SU-DHL-6 (cell line): ENCODE data around the gene POMGNT2.

Experiments used
- H2AFZ ChIP-seq: fragments of 200-600 bp; sonication (generic); 2 replicates; pipeline ENCODE4 v1.6.1; 2014; ENCODE audit warnings: low read depth, mild to moderate bottlenecking, moderate library complexity, mixed read lengths, antibody characterized with exemption, low read length; ENCODE audit not compliant: severe bottlenecking
- H3F3A ChIP-seq: fragments of 200-600 bp; shearing (Covaris generic); 2 replicates; pipeline ENCODE4 v1.6.0; 2016; ENCODE audit warnings: antibody characterized with exemption, mild to moderate bottlenecking; ENCODE audit not compliant: insufficient read depth
- H3K27ac ChIP-seq: fragments of 200-600 bp; sonication (generic); 2 replicates; pipeline ENCODE4 v1.5.1; 2016; ENCODE audit warnings: low read depth, mild to moderate bottlenecking, low read length, moderate library complexity, mixed read lengths
- H3K27me3 ChIP-seq: fragments of 200-600 bp; sonication (generic), shearing (Covaris generic); 2 replicates; pipeline ENCODE4 v1.6.0; 2014; ENCODE audit warnings: mild to moderate bottlenecking, low read length
- H3K36me3 ChIP-seq: fragments of 200-600 bp; sonication (generic); 2 replicates; pipeline ENCODE4 v1.6.1; 2014; ENCODE audit warnings: mild to moderate bottlenecking, low read length, mixed read lengths
- H3K4me2 ChIP-seq: fragments of 300-600, 200-600 bp; shearing (Covaris generic), sonication (generic); 2 replicates; pipeline ENCODE4 v1.6.0; 2014; ENCODE audit warnings: low read length, low read depth, mild to moderate bottlenecking; ENCODE audit not compliant: poor library complexity, severe bottlenecking
- H3K4me3 ChIP-seq: fragments of 200-600 bp; sonication (generic); 2 replicates; pipeline ENCODE4 v1.5.1; 2014; ENCODE audit warnings: antibody characterized with exemption, low read length, mild to moderate bottlenecking, mixed read lengths; ENCODE audit not compliant: insufficient read depth, poor library complexity, severe bottlenecking
- H3K79me2 ChIP-seq: fragments of 200-600 bp; sonication (generic); 2 replicates; pipeline ENCODE4 v1.6.1; 2014; ENCODE audit warnings: mild to moderate bottlenecking, low read length, moderate library complexity; ENCODE audit not compliant: insufficient read depth
- H3K9ac ChIP-seq: fragments of 200-600 bp; sonication (generic); 2 replicates; pipeline ENCODE4 v1.7.0; 2014; ENCODE audit warnings: mild to moderate bottlenecking, low read length
- H3K9me2 ChIP-seq: fragments of 200-600 bp; sonication (generic); replicated peaks from 2 replicates; pipeline ENCODE4 v1.6.1; 2014; ENCODE audit warnings: low read length; ENCODE audit not compliant: insufficient read depth
- H3K9me3 ChIP-seq: fragments of 200-600 bp; sonication (generic); 2 replicates; pipeline ENCODE4 v1.6.1; 2014; ENCODE audit warnings: low read length, mixed read lengths; ENCODE audit not compliant: insufficient read depth
- H4K20me1 ChIP-seq: fragments of 200-600 bp; sonication (generic); 2 replicates; pipeline ENCODE4 v1.6.1; 2014; ENCODE audit warnings: low read depth, mild to moderate bottlenecking, antibody characterized with exemption, low read length, moderate library complexity, mixed read lengths
- EZH2phosphoT487 ChIP-seq: fragments of 200-600 bp; sonication (generic), shearing (Covaris generic); conservative IDR thresholded peaks from 2 replicates; pipeline ENCODE4 v1.6.1; 2018; ENCODE audit warnings: mild to moderate bottlenecking, antibody characterized with exemption, low read length, moderate library complexity, mixed read lengths
- TF ChIP-seq, protein P1 (sequence below): fragments of 200-600 bp; sonication (generic); IDR thresholded peaks from one replicate; pipeline ENCODE4 v1.5.1; 2017; ENCODE audit warnings: antibody characterized with exemption, mild to moderate bottlenecking, low read length, moderate library complexity; ENCODE audit not compliant: insufficient read depth, poor library complexity, severe bottlenecking

POMGNT2 gene

DNA sequence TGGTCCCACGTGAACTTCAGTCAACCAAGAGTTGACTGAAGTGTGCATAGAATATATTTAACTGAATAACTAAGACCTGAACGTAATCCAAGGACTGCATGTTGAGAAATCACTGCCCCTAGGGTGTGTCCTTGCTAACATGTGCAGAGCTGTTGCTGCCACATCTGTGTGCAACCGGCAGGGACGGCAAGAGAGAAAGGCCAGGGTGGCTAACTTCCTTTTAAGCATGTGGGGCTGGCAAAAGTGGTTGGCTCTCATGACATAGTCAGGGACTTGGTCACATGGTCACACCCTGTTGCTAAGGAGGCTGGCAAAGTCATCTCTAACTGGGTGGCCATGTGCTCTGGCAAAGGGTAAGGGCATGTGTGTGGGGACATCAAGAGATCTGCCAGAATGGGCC, 74.4 kb downstream of the POMGNT2 start:
- H3F3A ChIP-seq, result no peaks in the 10 kb centered on the region
- H3K4me3 ChIP-seq, result no peak overlapping the region
- H4K20me1 ChIP-seq, result no peaks in the 10 kb centered on the region
- H3K9ac ChIP-seq, result no peak overlapping the region
- no peaks in the 10 kb centered on the region for H3K36me3 ChIP-seq
- H3K9me3 ChIP-seq, result no peaks in the 10 kb centered on the region
- TF ChIP-seq, protein P1, sequence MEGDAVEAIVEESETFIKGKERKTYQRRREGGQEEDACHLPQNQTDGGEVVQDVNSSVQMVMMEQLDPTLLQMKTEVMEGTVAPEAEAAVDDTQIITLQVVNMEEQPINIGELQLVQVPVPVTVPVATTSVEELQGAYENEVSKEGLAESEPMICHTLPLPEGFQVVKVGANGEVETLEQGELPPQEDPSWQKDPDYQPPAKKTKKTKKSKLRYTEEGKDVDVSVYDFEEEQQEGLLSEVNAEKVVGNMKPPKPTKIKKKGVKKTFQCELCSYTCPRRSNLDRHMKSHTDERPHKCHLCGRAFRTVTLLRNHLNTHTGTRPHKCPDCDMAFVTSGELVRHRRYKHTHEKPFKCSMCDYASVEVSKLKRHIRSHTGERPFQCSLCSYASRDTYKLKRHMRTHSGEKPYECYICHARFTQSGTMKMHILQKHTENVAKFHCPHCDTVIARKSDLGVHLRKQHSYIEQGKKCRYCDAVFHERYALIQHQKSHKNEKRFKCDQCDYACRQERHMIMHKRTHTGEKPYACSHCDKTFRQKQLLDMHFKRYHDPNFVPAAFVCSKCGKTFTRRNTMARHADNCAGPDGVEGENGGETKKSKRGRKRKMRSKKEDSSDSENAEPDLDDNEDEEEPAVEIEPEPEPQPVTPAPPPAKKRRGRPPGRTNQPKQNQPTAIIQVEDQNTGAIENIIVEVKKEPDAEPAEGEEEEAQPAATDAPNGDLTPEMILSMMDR, result no peak
- no peak for TF ChIP-seq EZH2phosphoT487
- no peak overlapping the region for H2AFZ ChIP-seq
- no peak overlapping the region for H3K4me2 ChIP-seq
- no peak overlapping the region for H3K27ac ChIP-seq
- H3K79me2 ChIP-seq, result no peaks in the 10 kb centered on the region
- no peaks in the 10 kb centered on the region for H3K27me3 ChIP-seq
- H3K9me2 ChIP-seq, result no peaks in the 10 kb centered on the region

DNA sequence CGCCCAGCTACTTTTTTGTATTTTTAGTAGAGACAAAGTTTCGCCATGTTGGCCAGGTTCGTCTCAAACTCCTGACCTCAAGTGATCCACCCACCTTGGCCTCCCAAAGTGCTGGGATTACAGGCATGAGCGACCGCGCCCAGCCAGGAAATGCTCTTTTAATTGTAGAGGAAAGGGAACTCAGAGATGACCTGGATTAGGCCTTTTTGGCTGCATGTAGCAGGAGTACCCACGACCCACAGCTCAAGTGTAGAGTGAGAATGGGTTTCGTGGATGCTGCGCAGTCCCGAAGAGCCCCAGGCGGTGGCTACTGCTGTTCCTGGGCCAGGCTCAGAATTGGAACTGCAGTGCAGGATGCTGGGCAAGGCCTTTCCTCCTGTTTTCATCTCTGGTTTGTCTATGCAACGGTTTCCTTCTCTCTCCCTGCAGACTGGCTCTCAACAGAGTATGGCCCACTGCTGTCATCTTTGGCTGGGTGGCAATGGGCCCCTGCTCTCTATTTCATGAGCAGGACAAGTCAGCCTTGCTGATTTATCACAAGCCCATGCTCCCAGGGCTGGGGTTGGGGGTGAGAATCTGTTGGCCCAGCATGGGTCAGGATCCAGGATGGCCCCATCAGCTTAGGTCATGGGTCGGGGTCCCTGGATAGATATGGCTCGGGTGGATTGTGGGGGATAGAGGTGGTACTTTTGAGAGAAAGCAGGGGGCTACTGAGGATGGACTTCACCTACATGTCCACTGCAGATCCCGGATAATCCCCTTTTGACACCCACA, 75.5 kb downstream of the POMGNT2 start:
- H3K4me3 ChIP-seq, result no peak overlapping the region
- no peak overlapping the region for H3K4me2 ChIP-seq
- no peaks in the 10 kb centered on the region for H3F3A ChIP-seq
- no peaks in the 10 kb centered on the region for H3K36me3 ChIP-seq
- no peaks in the 10 kb centered on the region for H3K9me3 ChIP-seq
- H3K27me3 ChIP-seq, result no peaks in the 10 kb centered on the region
- no peaks in the 10 kb centered on the region for H4K20me1 ChIP-seq
- no peaks in the 10 kb centered on the region for H3K9me2 ChIP-seq
- no peak overlapping the region for H3K27ac ChIP-seq
- no peak overlapping the region for H2AFZ ChIP-seq
- no peak overlapping the region for H3K9ac ChIP-seq
- H3K79me2 ChIP-seq, result no peaks in the 10 kb centered on the region
- TF ChIP-seq, protein P1, result no peak
- no peak for TF ChIP-seq EZH2phosphoT487
